CD4-positive, alpha-beta T cell treated with Interleukin-10 for 1 hour (primary cell): ENCODE data around the gene SDF2L1.
"Not testable (repeated sequence)": the region's sequence is repeated elsewhere in the genome, so short reads cannot be mapped to it uniquely, and the experiment has no call there.

Source experiments
- DNase-seq: peaks from one replicate; pipeline ENCODE4 v3.0.0-alpha.2; 2020

SDF2L1 gene

GRCh38 chr22:21688706-21689381 lies 46.7 kb downstream of the SDF2L1 start:
- no peak for DNase-seq

DNA sequence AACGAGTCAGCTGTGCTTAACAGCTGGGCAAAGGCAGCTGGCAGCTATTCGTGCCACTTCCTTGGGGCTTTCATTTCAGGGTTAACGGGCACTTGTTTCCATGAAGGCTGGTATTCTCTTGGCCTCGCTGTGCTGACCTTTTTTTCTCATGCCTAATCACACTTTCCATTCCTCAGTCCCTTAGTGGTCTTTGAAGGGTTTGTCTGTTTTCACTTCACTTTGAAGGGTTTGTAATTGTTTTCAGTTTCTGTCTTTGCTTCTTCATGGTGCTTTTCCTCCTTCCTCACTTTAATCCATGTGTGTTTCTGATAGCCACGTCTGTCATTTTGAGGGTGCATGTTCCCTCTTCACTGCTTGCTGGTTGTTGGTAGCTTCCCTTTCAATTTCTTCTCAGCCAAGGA lies 48.3 kb downstream of the SDF2L1 start:
- no peak for DNase-seq

DNA sequence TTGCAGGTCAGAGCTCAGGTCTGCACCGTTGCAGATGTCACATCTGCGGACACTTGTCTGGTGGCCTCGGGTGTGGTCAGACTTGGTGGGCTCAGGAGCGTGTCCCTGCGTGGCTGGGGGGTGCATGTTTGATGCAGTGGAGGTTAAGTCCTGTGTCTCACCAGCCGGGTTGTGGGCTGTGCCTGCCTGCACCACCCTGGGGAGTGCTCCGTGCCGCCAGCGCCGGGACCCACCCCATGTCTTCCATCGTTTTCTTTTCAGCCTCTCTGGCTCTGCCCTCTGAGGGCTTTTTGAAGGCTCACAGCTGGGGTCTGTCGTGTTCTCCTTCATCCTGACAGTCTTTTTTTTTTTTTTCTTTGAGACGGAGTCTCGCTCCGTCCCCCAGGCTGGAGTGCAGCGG lies 49.7 kb downstream of the SDF2L1 start:
- DNase-seq = no peak

GRCh38 chr22:21692856-21693255 lies 50.8 kb downstream of the SDF2L1 start:
- not testable (repeated sequence) for DNase-seq

- no peak for DNase-seq
These were observed 51.4 kb downstream of the SDF2L1 start for GRCh38 chr22:21693333-21693998.
